IMR-90 (cell line): ENCODE data around the gene KICS2. TPM values are rescaled to one million over a fixed set of nuclear protein-coding genes. Genes with fewer than 3 reads are reported as not detected.

Source experiments
- ATAC-seq: fragments of 200-7000 bp; cut with Tn5 transposase; 2 replicates; pipeline ENCODE4 v1.9.1; 2020; ENCODE audit warnings: low read depth, mild to moderate bottlenecking, moderate library complexity
- BruUV-seq: library from RNA; stranded (reverse); fragments of 400-500 nt; replicated peaks from 2 replicates; lab custom pipeline; 2021; lab: Mats Ljungman, UMichigan
- CTCF ChIA-PET: fragments of 300-600 bp; formaldehyde crosslinking; extraction: SDS; loops from one replicate; lab custom pipeline; 2021; ENCODE audit warnings: antibody characterized with exemption; lab: Yijun Ruan, JAX
- POLR2A ChIA-PET: fragments of 300-600 bp; sonication (Branson Sonifier 250); formaldehyde crosslinking; loops from one replicate; lab custom pipeline; 2022; ENCODE audit warnings: antibody characterized with exemption; ENCODE audit not compliant: unreplicated experiment; lab: Charles Lee
- DNase-seq: peaks from one replicate; pipeline ENCODE4 v3.0.0; 2013
- H2AFZ ChIP-seq: replicated peaks from 2 replicates; pipeline ENCODE3; 2013; ENCODE audit warnings: low read length, mild to moderate bottlenecking; ENCODE audit not compliant: poor library complexity
- H2AK5ac ChIP-seq: 2 replicates; pipeline ENCODE4 v1.6.1; 2013; ENCODE audit warnings: low read depth, low read length, inconsistent platforms
- H2AK9ac ChIP-seq: replicated peaks from 2 replicates; pipeline ENCODE3; 2013; ENCODE audit warnings: mild to moderate bottlenecking, low read depth, low read length, moderate library complexity; ENCODE audit not compliant: poor library complexity
- H2BK120ac ChIP-seq: 2 replicates; pipeline ENCODE4 v1.6.1; 2013; ENCODE audit warnings: low read depth, low read length, inconsistent platforms
- H2BK15ac ChIP-seq: 3 replicates; pipeline ENCODE4 v1.6.1; 2013; ENCODE audit warnings: low read depth, low read length, inconsistent platforms
- H2BK20ac ChIP-seq: 2 replicates; pipeline ENCODE4 v1.6.1; 2013; ENCODE audit warnings: low read depth, mild to moderate bottlenecking, inconsistent platforms, low read length, moderate library complexity
- H2BK5ac ChIP-seq: 2 replicates; pipeline ENCODE4 v1.6.1; 2013; ENCODE audit warnings: mild to moderate bottlenecking, low read depth, low read length, inconsistent platforms; ENCODE audit not compliant: poor library complexity, severe bottlenecking
- H3K14ac ChIP-seq: replicated peaks from 2 replicates; pipeline ENCODE4 v1.6.1; 2013; ENCODE audit warnings: low read depth, low read length, inconsistent platforms
- H3K18ac ChIP-seq: 2 replicates; pipeline ENCODE4 v1.6.1; 2013; ENCODE audit warnings: low read depth, low read length, control low read depth
- H3K23ac ChIP-seq: 2 replicates; pipeline ENCODE4 v1.6.1; 2013; ENCODE audit warnings: low read depth, low read length, inconsistent platforms
- H3K27ac ChIP-seq: 2 replicates; pipeline ENCODE4 v1.5.1; 2013; ENCODE audit warnings: mild to moderate bottlenecking, control low read depth, low read length; ENCODE audit not compliant: insufficient read depth
- H3K27me3 ChIP-seq: 2 replicates; pipeline ENCODE4 v1.6.1; 2013; ENCODE audit warnings: low read length; ENCODE audit not compliant: control insufficient read depth, insufficient read depth
- H3K36me3 ChIP-seq: 2 replicates; pipeline ENCODE4 v1.6.1; 2013; ENCODE audit warnings: low read length, mixed read lengths; ENCODE audit not compliant: control insufficient read depth, insufficient read depth
- H3K4ac ChIP-seq: 2 replicates; pipeline ENCODE4 v1.6.1; 2013; ENCODE audit warnings: low read depth, low read length, inconsistent platforms
- H3K4me1 ChIP-seq: 2 replicates; pipeline ENCODE4 v1.6.1; 2013; ENCODE audit warnings: low read length, mixed read lengths; ENCODE audit not compliant: control insufficient read depth, insufficient read depth
- H3K4me2 ChIP-seq: 2 replicates; pipeline ENCODE4 v1.6.1; 2013; ENCODE audit warnings: low read depth, mild to moderate bottlenecking, control low read depth, low read length, moderate library complexity
- H3K4me3 ChIP-seq: 2 replicates; pipeline ENCODE4 v1.5.1; 2013; ENCODE audit warnings: low read depth, mild to moderate bottlenecking, control low read depth, low read length, moderate library complexity; ENCODE audit not compliant: insufficient read depth
- H3K56ac ChIP-seq: 2 replicates; pipeline ENCODE4 v1.6.1; 2013; ENCODE audit warnings: low read length, inconsistent platforms; ENCODE audit not compliant: insufficient read depth; ENCODE audit errors: extremely low read depth
- H3K79me1 ChIP-seq, 2 experiments: 2 replicates each; pipeline ENCODE4 v1.6.1; 2013; ENCODE audit warnings: low read length in 2 of 2, inconsistent platforms in 1 of 2, low read depth in 1 of 2
- H3K9ac ChIP-seq: 2 replicates; pipeline ENCODE4 v1.6.1; 2013; ENCODE audit warnings: low read depth, low read length, control low read depth
- H3K9me1 ChIP-seq: 2 replicates; pipeline ENCODE4 v1.6.1; 2013; ENCODE audit warnings: low read length, inconsistent platforms; ENCODE audit not compliant: insufficient read depth
- H3K9me3 ChIP-seq: 2 replicates; pipeline ENCODE4 v1.6.1; 2013; ENCODE audit warnings: low read length; ENCODE audit not compliant: control insufficient read depth, insufficient read depth
- H4K20me1 ChIP-seq: 2 replicates; pipeline ENCODE4 v1.6.1; 2013; ENCODE audit warnings: low read length, inconsistent platforms; ENCODE audit not compliant: insufficient read depth
- H4K5ac ChIP-seq: 2 replicates; pipeline ENCODE4 v1.6.1; 2013; ENCODE audit warnings: mild to moderate bottlenecking, low read depth, low read length, control low read depth
- H4K8ac ChIP-seq, 2 experiments: 2 replicates each; pipeline ENCODE4 v1.6.1; 2013; ENCODE audit warnings: low read depth in 2 of 2, low read length in 2 of 2, control low read depth in 1 of 2, inconsistent platforms in 1 of 2
- H4K91ac ChIP-seq: 2 replicates; pipeline ENCODE4 v1.6.1; 2013; ENCODE audit warnings: low read depth, low read length, inconsistent platforms; ENCODE audit not compliant: insufficient read depth
- BHLHE40 ChIP-seq: fragments of 150-350 bp; IDR thresholded peaks from 2 replicates; pipeline ENCODE4 v1.6.1; 2016; ENCODE audit warnings: mild to moderate bottlenecking, low read depth, low read length
- CEBPB ChIP-seq: IDR thresholded peaks from 2 replicates; pipeline ENCODE4 v1.6.1; 2012; ENCODE audit warnings: low read depth, low read length, improper control_type of control experiment
- CHD1 ChIP-seq: IDR thresholded peaks from 2 replicates; pipeline ENCODE4 v1.6.1; 2012; ENCODE audit warnings: low read depth, low read length, improper control_type of control experiment
- FOS ChIP-seq: fragments of 150-350 bp; IDR thresholded peaks from 2 replicates; pipeline ENCODE4 v1.6.1; 2016; ENCODE audit warnings: low read depth, low read length
- MAFK ChIP-seq: IDR thresholded peaks from 2 replicates; pipeline ENCODE4 v1.6.1; 2012; ENCODE audit warnings: low read depth, low read length, improper control_type of control experiment
- MAZ ChIP-seq: IDR thresholded peaks from 2 replicates; pipeline ENCODE4 v1.6.1; 2012; ENCODE audit warnings: low read depth, mild to moderate bottlenecking, low read length, improper control_type of control experiment, moderate library complexity, borderline replicate concordance
- NFE2L2 ChIP-seq: fragments of 150-350 bp; IDR thresholded peaks from 2 replicates; pipeline ENCODE4 v1.6.1; 2016; ENCODE audit warnings: low read depth, mild to moderate bottlenecking, low read length
- POLR2A ChIP-seq: IDR thresholded peaks from 2 replicates; pipeline ENCODE4 v1.6.1; 2012; ENCODE audit warnings: mild to moderate bottlenecking, low read depth, low read length
- RCOR1 ChIP-seq: IDR thresholded peaks from 2 replicates; pipeline ENCODE4 v1.6.1; 2012; ENCODE audit warnings: mild to moderate bottlenecking, low read length, improper control_type of control experiment; ENCODE audit not compliant: insufficient replicate concordance
- RFX5 ChIP-seq: IDR thresholded peaks from 2 replicates; pipeline ENCODE4 v1.8.0; 2012; ENCODE audit warnings: low read depth, mild to moderate bottlenecking, low read length, moderate library complexity
- SMC3 ChIP-seq: fragments of 150-350 bp; IDR thresholded peaks from 2 replicates; pipeline ENCODE4 v1.6.1; 2016; ENCODE audit warnings: low read depth, mild to moderate bottlenecking, antibody characterized with exemption, low read length, moderate library complexity
- WGBS, 2 experiments: methylation state at CpG; one replicate each; pipeline versions ENCODE4 v1.1.5 to v1.1.7; 2013; ENCODE audit warnings: missing lambda C conversion rate in 2 of 2; ENCODE audit not compliant: insufficient read length in 1 of 2; ENCODE audit errors: extremely low coverage in 2 of 2; 5-methylcytosine and 5-hydroxymethylcytosine counted together
- dilution Hi-C: fragments of 300-500 bp; cut with HindIII; formaldehyde crosslinking; loops from one replicate; pipeline ENCODE4 v1.14.3; 2018; ENCODE audit warnings: low sequenced_read_pairs; ENCODE audit not compliant: unreplicated experiment
- in situ Hi-C: fragments of 300-500 bp; cut with MboI; formaldehyde crosslinking; loops from 3 replicates; pipeline ENCODE4 v1.14.3; 2019; ENCODE audit warnings: low sequenced_read_pairs, inconsistent platforms, mixed read lengths
- intact Hi-C: fragments of 100-400 bp; cut with micrococcal nuclease; formaldehyde crosslinking; loops from 2 replicates; pipeline ENCODE4 v1.10.0; 2022
- polyA plus RNA-seq, 3 experiments: library from polyadenylated mRNA; depleted of rRNA; stranded (reverse); fragments of >200 nt; gene quantifications; 2 replicates each; pipeline ENCODE4 v1.2.3, GENCODE V29; 2012; ENCODE audit warnings: low replicate concordance in 1 of 3
- total RNA-seq: library from RNA; depleted of rRNA; stranded (reverse); fragments of >200 nt; gene quantifications from 2 replicates; pipeline ENCODE4 v1.2.3, GENCODE V29; 2012
- TF ChIP-seq, protein P1 (sequence below): fragments of 150-350 bp; IDR thresholded peaks from 2 replicates; pipeline ENCODE4 v1.6.1; 2016; ENCODE audit warnings: low read depth, mild to moderate bottlenecking, low read length, moderate library complexity, borderline replicate concordance
- TF ChIP-seq, protein P2 (sequence below): conservative IDR thresholded peaks from 2 replicates; pipeline ENCODE4 v1.5.1; 2012; ENCODE audit warnings: mild to moderate bottlenecking, low read depth, low read length, improper control_type of control experiment
- TF ChIP-seq, protein P3 (sequence below): fragments of 150-350 bp; IDR thresholded peaks from 2 replicates; pipeline ENCODE4 v1.6.1; 2017; ENCODE audit warnings: mild to moderate bottlenecking, antibody characterized with exemption, low read length, low read depth

The KICS2 gene
- total and polyA plus RNA-seq, 2 of the 4 experiments (the other 2 are of a cell fraction): 2.4 to 6.1 TPM

DNA sequence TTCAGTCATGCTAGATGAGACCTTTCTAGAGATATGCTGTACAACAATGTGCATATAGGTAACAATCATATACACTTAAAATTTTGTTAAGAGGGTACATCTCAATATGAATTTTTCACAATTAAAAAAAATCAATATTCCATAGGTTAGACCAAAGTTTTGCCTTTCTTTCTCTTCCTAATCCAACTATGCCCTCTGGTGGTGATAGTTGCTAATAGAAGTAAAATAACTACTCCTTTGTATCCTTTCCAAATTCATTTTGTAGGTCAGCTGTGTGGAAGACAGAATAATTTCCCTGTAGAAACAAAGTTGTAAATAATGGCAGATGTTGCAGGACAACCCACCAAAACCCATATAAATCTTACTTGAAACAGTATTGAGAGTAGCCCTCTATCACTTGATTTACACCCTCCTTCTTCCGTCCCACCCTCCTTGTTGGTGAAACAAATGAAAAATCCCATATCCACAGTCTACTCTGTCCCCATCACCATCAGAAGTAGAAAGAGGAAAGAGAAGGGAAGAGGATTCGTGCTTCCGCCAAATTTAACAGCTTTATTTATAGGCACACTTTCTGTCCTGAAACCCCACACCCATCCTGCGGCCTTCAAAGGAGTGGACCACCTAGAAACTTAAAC, 34.2 kb upstream of the KICS2 start:
- Histone ChIP-seq H2BK120ac (0 out of 2 replicates have a peak overlapping the region, but pooled peaks have one; percentile 12), H2AK5ac (no peak overlapping the region), H3K79me1 (no peaks in the 10 kb centered on the region), H3K27me3 (no peaks in the 10 kb centered on the region), H3K27ac (no peak overlapping the region), H4K91ac (no peak overlapping the region), H2BK5ac (no peak overlapping the region), H2AFZ (peak overlapping the region; percentile 46), H3K4ac (no peak overlapping the region), H2BK20ac (peak overlapping the region; percentile 16; the same call in 1 of the 2 replicates), H3K18ac (peak overlapping the region; percentile 23; the same call in 1 of the 2 replicates), H3K9me3 (no peaks in the 10 kb centered on the region), H2BK15ac (no peak overlapping the region; the same call in 2 of the 3 replicates), H3K4me3 (no peak overlapping the region), H4K8ac (no peak overlapping the region), H3K14ac (no peak overlapping the region), H3K9me1 (0 out of 2 replicates have a peak, but pooled peaks cover 3% of the 10 kb centered on the region), H2AK9ac (no peak overlapping the region), H4K20me1 (no peaks in the 10 kb centered on the region), H3K36me3 (no peaks in the 10 kb centered on the region), H3K4me2 (no peak overlapping the region), H4K5ac (0 out of 2 replicates have a peak overlapping the region, but pooled peaks have one; percentile 26), H3K23ac (no peak overlapping the region), H3K9ac (no peak overlapping the region; the same call in 1 of the 2 replicates), H3K56ac (no peak overlapping the region), H3K4me1 (peaks cover 3% of the 10 kb centered on the region; the same call in 1 of the 2 replicates)
- dilution Hi-C loops (loop anchor here (25.0 kb wide), 1 partner anchor 419 kb away; the partner anchor contains the start of gene SRGAP1), intact Hi-C loops (loop anchor here (1.0 to 10.0 kb wide), 5 partner anchors 74 to 430 kb away; partner anchors contain the start of gene SRGAP1), in situ Hi-C loops (loop anchor here (5.0 kb wide), 1 partner anchor 414 kb away; the partner anchor contains the start of gene SRGAP1)
- DNase-seq (peak; percentile 67), ATAC-seq (peak; percentile 66)
- no TSS peak for BruUV-seq
- CTCF ChIA-PET: interaction anchor here (0.6 to 2.9 kb wide), 6 partner anchors 110 to 927 kb away, joined by 3 to 8 read pairs (median 6); no protein-coding TSS in a partner anchor
- WGBS, 2 experiments: no CpG with 5 or more reads among the region's 4 CpGs
- POLR2A ChIA-PET: no interaction called here
- TF ChIP-seq, protein P1, sequence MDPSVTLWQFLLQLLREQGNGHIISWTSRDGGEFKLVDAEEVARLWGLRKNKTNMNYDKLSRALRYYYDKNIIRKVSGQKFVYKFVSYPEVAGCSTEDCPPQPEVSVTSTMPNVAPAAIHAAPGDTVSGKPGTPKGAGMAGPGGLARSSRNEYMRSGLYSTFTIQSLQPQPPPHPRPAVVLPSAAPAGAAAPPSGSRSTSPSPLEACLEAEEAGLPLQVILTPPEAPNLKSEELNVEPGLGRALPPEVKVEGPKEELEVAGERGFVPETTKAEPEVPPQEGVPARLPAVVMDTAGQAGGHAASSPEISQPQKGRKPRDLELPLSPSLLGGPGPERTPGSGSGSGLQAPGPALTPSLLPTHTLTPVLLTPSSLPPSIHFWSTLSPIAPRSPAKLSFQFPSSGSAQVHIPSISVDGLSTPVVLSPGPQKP: no peak
- TF ChIP-seq POLR2A: no peak
- no peak for TF ChIP-seq CHD1
- TF ChIP-seq, protein P2, sequence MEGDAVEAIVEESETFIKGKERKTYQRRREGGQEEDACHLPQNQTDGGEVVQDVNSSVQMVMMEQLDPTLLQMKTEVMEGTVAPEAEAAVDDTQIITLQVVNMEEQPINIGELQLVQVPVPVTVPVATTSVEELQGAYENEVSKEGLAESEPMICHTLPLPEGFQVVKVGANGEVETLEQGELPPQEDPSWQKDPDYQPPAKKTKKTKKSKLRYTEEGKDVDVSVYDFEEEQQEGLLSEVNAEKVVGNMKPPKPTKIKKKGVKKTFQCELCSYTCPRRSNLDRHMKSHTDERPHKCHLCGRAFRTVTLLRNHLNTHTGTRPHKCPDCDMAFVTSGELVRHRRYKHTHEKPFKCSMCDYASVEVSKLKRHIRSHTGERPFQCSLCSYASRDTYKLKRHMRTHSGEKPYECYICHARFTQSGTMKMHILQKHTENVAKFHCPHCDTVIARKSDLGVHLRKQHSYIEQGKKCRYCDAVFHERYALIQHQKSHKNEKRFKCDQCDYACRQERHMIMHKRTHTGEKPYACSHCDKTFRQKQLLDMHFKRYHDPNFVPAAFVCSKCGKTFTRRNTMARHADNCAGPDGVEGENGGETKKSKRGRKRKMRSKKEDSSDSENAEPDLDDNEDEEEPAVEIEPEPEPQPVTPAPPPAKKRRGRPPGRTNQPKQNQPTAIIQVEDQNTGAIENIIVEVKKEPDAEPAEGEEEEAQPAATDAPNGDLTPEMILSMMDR: peak; percentile 89
- no peak for TF ChIP-seq MAFK
- TF ChIP-seq BHLHE40: no peak
- no peak for TF ChIP-seq CEBPB
- TF ChIP-seq, protein P3, sequence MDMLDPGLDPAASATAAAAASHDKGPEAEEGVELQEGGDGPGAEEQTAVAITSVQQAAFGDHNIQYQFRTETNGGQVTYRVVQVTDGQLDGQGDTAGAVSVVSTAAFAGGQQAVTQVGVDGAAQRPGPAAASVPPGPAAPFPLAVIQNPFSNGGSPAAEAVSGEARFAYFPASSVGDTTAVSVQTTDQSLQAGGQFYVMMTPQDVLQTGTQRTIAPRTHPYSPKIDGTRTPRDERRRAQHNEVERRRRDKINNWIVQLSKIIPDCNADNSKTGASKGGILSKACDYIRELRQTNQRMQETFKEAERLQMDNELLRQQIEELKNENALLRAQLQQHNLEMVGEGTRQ: no peak
- no peak for TF ChIP-seq NFE2L2
- TF ChIP-seq FOS: no peak
- no peak for TF ChIP-seq RCOR1
- no peak for TF ChIP-seq RFX5
- TF ChIP-seq SMC3: peak; percentile 96
- TF ChIP-seq MAZ: no peak
